H1 (cell line): ENCODE data around the gene POU2F1.

Experiments used
- CTBP2 ChIP-seq: IDR thresholded peaks from 2 replicates; pipeline ENCODE4 v1.7.0; 2011; ENCODE audit warnings: borderline replicate concordance, mild to moderate bottlenecking, moderate library complexity, mixed read lengths, low read length; ENCODE audit not compliant: insufficient read depth, insufficient read length
- EP300 ChIP-seq, 2 experiments: IDR thresholded peaks; 1 replicate in 1 of 2; 2 replicates in 1 of 2; pipeline ENCODE4 v1.6.1; 2011 to 2012; ENCODE audit warnings: low read depth in 2 of 2, low read length in 2 of 2, mild to moderate bottlenecking in 2 of 2, borderline replicate concordance in 1 of 2, inconsistent platforms in 1 of 2, moderate library complexity in 1 of 2
- GABPA ChIP-seq: IDR thresholded peaks from 2 replicates; pipeline ENCODE4 v1.6.1; 2011; ENCODE audit warnings: mild to moderate bottlenecking, low read length, moderate library complexity, borderline replicate concordance; ENCODE audit not compliant: insufficient read depth
- HDAC2 ChIP-seq, 2 experiments: fragments of 300-600 bp in 1 of 2; sonication (generic) in 1 of 2; IDR thresholded peaks; 2 replicates each; pipeline ENCODE4 v1.6.1; 2011 to 2012; ENCODE audit warnings: low read depth in 2 of 2, low read length in 2 of 2, mild to moderate bottlenecking in 2 of 2, moderate library complexity in 2 of 2, borderline replicate concordance in 1 of 2, inconsistent platforms in 1 of 2
- KDM1A ChIP-seq: fragments of 200-600, 300-600 bp; sonication (generic); IDR thresholded peaks from 2 replicates; pipeline ENCODE4 v1.7.1; 2016; ENCODE audit warnings: mild to moderate bottlenecking, low read length, borderline replicate concordance
- POLR2A ChIP-seq, 2 experiments: IDR thresholded peaks; 1 replicate in 1 of 2; 2 replicates in 1 of 2; pipeline ENCODE4 v1.6.1; 2011; ENCODE audit warnings: low read depth in 2 of 2, low read length in 2 of 2, mild to moderate bottlenecking in 2 of 2; ENCODE audit errors: control extremely low read depth in 1 of 2
- POU5F1 ChIP-seq: IDR thresholded peaks from 2 replicates; pipeline ENCODE4 v1.6.1; 2011; ENCODE audit warnings: low read depth, mild to moderate bottlenecking, low read length, moderate library complexity
- RBBP5 ChIP-seq: IDR thresholded peaks from 2 replicates; pipeline ENCODE4 v1.7.1; 2012; ENCODE audit warnings: low read depth, mild to moderate bottlenecking, inconsistent platforms, low read length, moderate library complexity, borderline replicate concordance
- TF ChIP-seq, protein P1 (sequence below), 3 experiments: IDR thresholded peaks; 1 replicate in 2 of 3; 2 replicates in 1 of 3; pipeline versions ENCODE4 v1.5.1 to v1.6.1; 2011; ENCODE audit warnings: low read length in 3 of 3, mild to moderate bottlenecking in 3 of 3, inconsistent platforms in 2 of 3, low read depth in 1 of 3, moderate library complexity in 1 of 3; ENCODE audit not compliant: insufficient read depth in 1 of 3; ENCODE audit errors: control extremely low read depth in 1 of 3
- TF ChIP-seq, protein P2 (sequence below): IDR thresholded peaks from 2 replicates; pipeline ENCODE4 v1.6.1; 2012; ENCODE audit warnings: inconsistent platforms

DNA sequence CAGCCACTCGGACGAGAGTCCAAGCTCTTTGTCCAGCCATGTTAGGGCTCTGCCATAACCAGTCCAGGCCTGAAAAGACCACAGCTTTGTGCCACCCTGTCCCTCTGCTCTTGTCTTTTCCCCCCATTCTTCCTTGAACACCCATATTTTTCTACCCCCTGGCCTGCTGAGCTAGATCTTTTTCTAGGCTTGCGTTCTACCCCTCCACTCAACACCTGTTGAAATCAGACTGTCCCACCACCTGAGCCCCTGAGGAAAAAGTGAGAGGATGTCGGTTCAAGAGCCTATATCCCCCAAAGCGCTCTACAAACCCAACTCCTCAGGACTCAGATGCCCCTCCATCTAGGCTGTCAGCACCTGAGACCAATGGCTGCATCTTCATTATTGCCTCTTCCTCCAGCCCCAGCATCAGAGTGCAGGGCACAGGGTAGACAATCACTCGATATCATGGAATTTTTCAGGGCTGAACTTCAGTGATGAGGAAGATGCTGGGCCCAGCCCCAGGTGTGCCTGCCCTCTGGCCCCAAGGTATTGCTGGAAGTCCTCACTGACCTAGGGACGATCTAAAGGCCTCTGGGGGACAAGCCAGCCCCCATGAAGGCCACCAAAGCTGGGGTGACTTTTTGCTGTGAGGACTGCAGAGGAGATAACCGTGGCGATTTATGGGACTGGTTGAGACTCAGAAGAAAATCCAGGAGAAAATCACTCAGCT, 222.3 kb downstream of the POU2F1 start:
- TF ChIP-seq, protein P1, sequence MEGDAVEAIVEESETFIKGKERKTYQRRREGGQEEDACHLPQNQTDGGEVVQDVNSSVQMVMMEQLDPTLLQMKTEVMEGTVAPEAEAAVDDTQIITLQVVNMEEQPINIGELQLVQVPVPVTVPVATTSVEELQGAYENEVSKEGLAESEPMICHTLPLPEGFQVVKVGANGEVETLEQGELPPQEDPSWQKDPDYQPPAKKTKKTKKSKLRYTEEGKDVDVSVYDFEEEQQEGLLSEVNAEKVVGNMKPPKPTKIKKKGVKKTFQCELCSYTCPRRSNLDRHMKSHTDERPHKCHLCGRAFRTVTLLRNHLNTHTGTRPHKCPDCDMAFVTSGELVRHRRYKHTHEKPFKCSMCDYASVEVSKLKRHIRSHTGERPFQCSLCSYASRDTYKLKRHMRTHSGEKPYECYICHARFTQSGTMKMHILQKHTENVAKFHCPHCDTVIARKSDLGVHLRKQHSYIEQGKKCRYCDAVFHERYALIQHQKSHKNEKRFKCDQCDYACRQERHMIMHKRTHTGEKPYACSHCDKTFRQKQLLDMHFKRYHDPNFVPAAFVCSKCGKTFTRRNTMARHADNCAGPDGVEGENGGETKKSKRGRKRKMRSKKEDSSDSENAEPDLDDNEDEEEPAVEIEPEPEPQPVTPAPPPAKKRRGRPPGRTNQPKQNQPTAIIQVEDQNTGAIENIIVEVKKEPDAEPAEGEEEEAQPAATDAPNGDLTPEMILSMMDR (IDR thresholded peaks at IDR 0.05; ENCODE audit: control extremely low read depth in 1 of 3, insufficient read depth in 1 of 3, low read depth in 1 of 3, low read length in 3 of 3), result no peak
- TF ChIP-seq, protein P2, sequence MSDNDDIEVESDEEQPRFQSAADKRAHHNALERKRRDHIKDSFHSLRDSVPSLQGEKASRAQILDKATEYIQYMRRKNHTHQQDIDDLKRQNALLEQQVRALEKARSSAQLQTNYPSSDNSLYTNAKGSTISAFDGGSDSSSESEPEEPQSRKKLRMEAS, result no peak
- no peak for TF ChIP-seq POLR2A (IDR thresholded peaks at IDR 0.05; ENCODE audit: control extremely low read depth in 1 of 2, low read depth in 2 of 2, low read length in 2 of 2)
- no peak for TF ChIP-seq GABPA
- TF ChIP-seq KDM1A, result no peak
- no peak for TF ChIP-seq RBBP5
- no peak for TF ChIP-seq HDAC2 (IDR thresholded peaks at IDR 0.05; ENCODE audit: borderline replicate concordance in 1 of 2, low read depth in 2 of 2, low read length in 2 of 2)
- TF ChIP-seq CTBP2, result no peak
- TF ChIP-seq POU5F1, result no peak
- no peak for TF ChIP-seq EP300 (IDR thresholded peaks at IDR 0.05; ENCODE audit: borderline replicate concordance in 1 of 2, low read depth in 2 of 2, low read length in 2 of 2)
